ENCODE data around the gene STX8.

Gene STX8

DNA sequence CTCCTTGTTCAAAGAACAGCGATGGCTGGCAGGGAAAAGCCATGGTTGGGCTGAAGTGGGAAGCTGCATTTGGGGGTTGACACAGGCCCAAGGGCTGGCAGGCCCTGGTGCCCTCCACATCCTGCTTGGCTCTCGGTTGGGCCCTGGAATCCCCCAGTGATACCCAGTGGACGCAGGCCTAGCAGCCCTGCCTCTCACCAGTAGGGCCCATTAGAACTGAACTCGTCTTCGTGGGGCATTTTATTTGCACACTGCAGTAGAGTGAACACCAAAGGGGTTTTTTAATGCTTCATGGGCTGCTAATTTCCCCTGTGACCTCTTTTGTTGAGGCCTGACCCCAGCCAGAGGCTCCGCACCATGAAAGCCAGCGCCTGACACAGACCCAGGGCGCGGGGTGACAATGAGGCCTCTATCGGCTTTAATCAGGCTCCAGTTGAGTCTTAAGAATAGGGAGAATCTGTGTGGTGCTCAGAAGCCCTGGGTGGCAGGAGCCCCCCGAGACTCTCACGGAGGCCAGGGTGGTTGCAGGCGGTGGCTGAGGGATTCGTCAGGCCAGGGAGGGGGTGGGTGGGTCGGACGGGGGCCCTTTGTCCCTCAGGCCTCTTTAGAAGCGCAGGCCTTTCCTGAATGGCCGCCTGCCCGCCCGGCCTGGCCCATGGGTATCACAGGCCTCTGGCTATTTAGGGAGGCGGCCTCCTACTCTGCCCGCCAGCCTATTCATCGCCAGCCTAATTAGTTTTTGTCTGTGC is 355.0 kb downstream of the STX8 start:
- no peak for DNase-seq

DNA sequence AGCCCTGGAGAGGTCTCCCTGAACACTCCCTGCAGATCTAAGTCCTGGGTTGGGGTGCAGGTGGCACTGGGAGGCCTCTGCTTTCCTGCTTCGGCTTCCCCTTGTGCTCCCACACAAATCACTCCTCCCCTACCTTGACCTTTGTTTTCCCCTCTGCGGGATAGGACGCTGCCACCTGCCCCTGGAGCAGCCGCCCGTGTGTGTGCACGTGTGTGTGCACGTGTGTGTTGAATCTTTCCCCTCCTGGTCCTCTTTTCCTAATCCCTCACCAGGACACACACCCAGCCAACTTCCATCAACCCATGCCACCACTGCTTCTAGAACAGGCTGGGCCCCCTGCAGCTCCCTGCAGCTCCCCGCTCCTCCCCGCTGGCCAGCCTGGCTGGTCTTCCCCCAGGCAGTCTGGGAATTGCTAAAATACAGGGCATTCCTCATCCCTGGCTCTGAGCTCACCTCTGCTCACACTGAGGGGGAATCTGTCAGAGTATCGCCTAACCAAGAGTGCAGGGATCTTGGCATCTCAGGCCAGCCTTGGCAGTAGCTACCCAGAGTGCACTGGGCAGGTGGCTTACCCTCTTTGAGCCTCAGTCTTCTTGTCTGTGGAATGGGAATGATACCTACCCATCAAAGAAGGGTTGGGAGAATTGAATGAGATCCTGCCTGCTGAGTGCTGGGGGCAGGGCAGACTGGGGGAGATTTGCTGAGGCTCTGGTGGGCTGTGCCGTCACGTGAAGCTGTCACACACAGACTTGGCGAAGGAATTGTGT is 355.8 kb downstream of the STX8 start:
- no peak for DNase-seq

DNA sequence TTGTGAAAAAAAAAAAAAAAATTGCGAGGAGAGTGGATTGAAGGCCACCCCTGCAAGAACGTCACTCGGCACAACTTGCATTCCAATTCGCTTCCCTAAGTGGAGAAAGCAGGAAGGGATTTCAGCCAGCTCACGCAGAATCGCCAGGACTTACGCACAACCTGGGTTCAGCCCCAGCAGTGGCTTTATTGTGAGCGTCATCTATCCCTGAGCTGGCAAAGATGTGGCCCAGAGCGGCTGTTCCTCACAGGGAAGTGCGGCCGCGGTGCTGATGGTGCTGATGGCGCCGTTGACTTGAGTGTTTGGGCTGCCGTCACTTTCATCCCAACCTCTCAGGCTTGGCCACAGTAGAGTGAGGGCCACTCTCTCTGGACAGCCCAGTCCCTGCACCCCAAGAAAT is 356.7 kb downstream of the STX8 start:
- DNase-seq: no peak

DNA sequence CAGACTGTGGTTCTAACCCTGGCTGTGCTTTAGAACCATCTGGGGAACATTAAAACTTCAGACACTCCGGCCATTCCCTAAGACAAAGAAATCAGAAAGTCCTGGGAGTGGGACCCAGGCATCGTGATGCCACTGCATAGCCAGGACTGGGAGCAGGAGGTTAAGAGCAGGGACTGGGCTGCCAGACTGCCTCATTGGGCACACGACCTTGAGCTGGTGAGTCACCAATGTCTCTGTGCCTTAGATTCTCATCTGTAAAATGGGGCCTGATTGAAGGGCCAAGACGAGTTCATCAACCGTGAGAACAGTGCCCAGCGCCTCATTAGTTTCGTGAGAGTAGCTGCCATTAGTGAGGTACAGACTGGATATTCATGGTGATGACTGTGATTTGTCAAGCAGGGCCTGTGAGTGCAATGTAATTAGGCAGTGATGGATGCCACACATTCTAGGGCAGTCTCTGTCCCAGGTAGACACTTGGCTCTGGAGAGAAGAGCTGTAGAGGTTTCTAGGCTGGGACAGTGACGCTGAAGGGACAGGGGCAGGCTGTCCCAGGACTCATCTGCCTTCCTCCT is 357.5 kb downstream of the STX8 start:
- no peak for DNase-seq

DNA sequence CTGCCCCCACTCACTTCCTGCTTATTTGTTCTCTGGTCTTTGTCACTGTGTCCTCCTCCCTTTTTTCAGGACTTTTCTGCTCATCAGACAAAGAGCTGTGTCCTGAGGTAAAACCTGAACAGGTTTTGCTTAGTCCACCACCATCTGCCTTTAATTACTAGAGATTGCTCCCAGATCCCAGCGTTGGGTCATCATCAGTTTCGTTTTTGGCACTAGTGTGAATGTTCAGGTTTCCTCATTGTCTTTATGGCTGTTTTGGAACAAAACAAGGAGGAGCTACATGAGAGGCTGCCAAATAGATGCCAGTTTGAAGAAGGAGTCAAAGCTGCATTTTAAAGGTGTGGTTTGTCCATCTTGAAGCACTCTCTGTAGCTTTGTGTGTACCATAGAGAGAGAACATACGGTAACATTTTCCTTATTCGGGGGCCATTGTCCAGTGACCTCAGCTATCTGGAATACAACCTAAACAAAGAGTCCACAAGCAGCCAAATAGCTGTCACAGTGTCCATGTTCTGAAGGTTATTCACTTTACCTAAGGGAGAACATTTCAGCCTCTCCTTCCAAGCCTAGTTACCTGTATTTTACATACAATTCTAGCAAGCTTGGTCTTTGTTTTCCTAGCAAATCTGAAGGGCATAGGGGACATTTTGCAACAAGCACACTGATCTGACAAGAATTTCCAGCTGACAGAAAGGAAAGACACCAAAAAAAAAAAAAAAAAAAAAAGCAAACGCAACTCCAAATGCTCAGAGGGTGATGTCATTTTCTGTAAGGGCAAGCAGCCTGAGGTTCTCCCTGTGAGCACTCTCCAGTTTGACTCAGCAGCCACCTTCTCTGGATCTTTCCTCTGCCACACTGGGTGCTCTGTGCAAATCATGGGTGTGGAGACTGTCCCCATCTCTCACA is 358.2 kb downstream of the STX8 start:
- peak; percentile 84 for DNase-seq

DNA sequence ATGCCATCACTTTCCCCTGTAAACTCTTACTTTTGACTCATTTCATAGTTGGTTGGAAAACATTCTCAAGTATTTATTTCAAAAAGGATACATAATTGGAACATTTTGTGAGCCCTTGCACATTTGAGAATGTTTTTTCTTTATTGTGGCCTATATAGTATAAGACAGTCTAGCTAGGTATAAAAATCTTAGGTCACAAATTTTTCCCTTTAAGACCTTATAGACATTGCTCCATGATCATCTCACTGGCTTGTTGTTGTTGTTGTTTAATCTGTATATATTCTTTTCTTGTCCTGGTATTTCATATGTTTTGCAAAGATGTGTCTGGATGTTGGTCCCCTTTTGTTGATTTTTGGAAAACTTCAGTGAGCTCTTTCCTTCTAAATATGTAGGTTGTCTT is 360.2 kb downstream of the STX8 start:
- no peak for DNase-seq

DNA sequence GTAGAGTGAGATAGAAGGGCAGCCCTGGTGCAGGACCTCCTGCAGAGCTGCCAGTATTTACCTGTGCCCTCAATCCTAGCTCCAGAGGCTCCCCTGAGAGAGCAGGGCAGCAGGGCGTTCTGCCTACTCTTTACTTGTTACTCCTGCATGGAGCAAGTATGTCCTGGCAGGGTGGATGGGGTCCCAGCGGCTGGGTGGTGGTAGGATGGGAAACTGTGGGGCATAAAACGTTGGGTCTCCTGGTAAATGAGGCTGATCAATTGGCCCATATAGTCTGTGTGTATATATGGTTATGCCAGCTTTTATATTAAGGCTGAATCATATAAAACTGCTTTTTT is 362.3 kb downstream of the STX8 start:
- DNase-seq: no peak

DNA sequence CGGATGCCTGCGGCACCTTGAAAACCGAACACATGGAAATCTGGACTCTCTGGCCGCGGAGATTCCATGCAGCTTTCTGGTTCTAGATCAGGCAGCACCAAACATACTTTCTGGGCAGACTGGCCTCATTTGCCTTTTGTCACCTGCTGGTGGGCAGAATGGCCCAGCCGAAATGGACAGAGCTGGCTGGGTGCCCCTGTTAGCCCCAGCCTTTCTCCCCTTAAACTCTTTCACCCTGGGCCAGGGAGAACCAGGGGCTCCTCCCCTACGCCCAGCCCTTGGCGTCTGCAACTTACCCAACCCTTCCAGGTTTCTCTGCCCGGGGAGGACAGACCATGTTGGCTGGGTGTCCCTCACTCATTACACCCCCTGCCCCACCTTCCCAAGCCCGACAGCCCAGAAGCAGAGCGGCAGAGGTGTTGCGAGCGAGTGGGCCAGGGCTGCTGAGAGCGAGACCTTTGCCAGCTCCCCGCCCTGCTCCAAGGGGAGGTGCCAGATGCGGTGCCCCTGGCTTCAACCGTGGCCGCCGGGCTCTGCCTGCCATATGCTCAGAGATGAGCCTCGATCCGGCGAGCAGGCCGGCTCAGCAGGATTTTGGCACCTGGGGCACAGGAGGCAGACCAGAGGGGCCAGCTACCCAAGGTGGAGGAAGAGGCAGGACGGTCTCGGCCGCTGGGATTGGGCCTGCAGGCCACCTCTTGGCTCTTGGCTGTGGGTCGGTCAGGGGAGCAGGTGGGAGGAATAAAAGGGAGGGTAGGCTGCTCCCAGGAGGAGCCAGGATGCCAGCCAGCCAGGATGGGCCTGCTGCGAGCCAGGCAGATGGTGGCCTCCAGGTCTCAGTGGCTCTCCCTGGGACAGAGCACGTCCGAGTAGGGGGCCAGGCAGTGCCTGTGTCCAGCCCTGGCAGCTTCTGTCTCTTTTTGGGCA is 363.0 kb downstream of the STX8 start:
- no peak for DNase-seq

DNA sequence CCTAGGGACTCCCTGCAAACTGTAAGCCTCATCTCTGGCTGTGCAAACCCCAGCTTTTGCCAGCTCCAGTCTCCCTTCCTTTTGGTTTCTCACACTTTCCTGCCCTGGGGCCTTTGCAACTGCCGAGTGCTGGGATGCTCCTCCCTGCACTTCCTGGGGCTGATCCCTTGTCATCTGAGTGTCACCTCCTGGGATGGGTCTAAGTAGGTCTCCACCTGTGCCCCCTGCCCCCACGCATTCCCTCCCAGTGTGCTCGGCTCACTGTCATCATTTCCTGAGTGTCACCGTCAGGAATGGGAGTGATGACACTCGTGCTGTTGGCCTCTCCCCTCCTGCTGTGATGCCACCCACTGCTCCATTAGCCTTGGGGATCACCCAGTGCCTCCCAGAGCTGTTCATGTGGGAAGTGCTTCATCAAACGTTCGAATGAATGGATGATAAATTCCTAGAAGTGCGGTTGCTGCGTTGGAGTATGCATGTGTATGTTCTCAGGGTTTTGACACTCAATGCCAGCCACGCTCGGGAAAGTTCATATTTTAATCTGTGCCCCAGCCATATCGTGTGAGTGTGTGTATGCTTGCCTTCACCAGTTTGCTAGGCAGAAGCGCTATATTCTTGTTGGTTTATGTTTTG is 364.4 kb downstream of the STX8 start:
- DNase-seq: no peak

DNA sequence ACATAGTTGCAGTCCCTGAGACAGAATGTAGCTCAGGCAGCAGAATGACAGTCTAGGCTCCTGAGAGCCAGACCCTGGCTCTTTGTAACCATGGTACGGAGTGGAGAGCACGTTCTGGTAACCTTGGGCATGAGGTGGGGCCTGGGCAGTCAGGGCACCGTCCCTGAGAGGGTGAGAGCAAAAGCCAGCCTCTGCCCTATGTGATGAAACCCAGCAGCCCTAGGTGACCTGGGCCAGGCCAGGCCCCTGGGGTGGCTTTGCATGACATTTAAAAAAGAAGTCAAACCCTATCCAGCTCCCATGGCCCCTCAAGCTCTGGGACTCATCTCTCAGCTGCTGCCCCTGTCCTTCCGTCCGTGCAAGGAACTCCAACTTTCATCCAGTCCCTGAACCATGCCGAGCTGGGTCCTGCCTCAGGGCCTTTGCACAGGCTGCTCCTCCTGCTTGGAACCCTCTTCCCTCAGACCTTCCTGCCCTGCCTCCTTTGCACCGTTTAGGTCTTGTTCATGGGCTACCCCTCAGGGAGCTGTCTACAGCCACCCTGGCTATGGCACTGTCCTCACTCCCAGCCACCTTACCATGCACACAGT is 365.7 kb downstream of the STX8 start:
- DNase-seq: no peak

DNA sequence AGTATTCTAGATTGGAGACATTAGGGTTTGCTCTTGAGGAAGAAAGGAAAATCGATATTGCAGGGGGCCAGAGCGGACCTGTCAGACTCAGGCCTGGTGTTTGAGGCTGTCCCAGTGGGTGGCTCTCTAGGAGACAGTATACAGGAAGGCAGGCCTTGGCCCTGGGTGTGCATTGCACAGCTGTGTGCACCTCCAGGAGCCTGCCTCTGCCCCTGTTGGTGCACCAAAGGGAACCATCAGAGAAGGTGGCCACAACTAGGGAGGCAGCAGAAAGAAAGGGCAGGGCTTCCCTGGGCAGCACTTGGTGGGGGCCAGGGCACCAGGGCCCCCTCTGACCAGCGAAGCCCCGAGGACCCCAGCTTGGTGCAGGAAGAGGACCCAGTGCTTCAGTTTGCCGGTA is 366.3 kb downstream of the STX8 start:
- DNase-seq: no peak

DNA sequence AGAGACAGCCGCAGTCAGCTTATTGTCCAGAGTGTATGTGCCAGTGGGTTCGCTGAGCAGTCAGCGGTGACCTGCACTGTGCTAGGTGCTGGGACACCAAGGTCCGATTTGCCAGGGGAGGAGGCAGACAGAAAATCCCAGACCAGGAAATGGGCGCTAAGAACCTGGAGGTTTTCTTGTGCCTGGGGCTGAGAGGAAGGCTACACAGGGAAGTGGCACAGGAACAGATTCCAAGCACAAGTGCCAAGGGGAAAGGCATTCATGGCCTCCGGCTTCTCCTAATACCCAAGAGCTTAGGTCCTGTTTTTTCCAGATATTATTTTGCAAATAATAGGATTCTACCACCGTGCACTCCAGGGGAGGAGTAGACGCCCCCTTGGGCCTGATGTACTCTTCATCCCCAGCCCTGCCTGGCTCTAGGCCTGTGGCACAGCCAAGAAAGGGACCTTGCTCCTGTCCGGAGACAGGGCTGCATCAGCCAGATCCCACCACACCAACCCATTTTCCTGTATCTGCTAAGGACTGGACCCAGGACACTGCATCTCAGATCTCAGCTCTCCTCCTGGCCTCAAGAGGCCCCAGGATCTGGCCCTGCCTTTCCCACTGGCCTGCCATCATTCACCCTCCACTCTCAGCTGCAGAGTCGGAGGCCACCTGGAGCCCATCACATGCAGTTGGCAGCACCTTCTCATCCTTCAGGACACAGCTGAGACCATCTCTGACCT is 367.1 kb downstream of the STX8 start:
- DNase-seq: no peak

DNA sequence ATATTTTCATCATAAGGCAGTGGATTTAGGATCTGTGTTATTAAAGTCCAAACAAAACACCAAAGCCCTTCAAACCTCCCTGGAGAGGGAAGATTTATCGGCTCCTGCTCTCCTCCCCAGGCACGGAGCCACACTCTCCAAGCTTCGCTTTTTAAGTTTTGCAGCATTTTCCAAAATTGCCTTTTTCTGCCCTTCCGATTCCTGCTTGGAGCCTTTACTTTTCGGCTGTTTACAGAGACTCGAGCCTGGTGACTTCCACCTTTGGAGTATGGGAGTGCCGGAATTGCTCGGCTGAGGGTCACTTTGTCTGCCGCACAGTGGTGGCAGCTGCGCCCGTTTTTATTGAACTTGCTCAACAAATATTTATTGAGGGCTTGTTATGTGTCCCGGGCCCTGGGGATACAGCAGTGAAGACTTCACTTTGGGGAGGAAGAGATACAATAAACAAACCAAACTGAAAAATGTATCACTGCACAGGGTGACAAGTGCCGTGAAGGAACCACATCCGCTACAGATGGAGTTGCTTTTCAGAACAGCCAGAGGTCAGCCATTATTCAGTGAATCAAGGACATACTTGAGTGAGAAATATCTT is 368.8 kb downstream of the STX8 start:
- no peak for DNase-seq

DNA sequence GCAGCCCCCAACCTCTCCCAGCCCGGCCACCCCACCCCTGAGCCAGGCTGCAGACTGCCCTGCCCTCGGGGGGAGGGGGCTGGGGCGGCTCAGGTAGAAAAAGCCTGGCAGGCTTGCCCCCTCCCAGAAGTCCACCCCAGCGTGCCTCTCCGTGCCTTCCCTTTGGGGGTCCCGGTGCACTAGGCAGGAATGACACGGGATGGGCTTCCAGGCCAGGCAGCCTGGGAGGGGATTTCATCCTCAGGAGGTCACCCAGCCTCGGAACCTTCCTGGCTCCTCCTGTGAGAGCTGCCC is 369.3 kb downstream of the STX8 start:
- DNase-seq: no peak

DNA sequence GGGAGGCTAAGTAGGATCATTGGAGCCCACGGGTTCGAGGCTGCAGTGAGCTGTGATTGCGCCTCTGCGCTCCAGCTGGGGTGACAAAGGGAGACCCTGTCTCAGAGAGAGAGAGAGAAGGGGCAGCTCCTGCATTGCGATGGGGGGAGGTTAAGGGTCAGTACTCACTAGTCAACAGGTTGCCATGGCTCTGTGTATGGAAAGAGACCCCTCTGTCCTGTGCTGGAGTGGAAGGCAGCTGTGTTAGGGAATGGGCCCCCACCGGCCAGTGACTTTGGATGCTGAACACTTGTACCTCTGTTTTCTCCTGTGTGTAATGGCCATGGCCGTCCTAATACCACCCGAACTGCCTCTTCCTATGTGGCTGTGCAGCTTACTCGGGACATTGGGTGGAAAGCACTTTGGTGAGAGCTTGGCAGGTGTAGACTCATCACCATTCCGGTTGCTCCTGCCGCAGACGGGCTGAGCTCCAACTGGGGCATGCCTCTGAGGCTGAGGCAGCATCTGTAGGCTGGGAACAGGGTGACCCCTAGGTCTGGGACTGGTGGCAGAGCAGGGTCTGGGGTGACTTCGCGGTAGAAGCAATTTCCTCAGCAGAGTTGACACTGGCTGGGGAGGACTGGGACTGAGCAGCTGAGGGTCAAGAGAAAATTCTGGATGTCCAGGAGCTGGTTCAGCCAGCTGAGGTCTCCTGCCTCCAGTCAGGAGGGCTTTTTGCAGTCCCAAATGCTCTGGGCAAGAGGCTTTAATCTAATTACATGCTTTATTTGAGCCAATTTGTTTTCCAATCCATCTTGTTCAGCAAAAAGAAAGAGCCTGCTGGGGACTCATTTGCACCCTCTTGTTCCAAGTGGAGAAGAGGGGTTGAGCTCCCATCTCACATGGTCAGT is 369.9 kb downstream of the STX8 start:
- no peak for DNase-seq

DNA sequence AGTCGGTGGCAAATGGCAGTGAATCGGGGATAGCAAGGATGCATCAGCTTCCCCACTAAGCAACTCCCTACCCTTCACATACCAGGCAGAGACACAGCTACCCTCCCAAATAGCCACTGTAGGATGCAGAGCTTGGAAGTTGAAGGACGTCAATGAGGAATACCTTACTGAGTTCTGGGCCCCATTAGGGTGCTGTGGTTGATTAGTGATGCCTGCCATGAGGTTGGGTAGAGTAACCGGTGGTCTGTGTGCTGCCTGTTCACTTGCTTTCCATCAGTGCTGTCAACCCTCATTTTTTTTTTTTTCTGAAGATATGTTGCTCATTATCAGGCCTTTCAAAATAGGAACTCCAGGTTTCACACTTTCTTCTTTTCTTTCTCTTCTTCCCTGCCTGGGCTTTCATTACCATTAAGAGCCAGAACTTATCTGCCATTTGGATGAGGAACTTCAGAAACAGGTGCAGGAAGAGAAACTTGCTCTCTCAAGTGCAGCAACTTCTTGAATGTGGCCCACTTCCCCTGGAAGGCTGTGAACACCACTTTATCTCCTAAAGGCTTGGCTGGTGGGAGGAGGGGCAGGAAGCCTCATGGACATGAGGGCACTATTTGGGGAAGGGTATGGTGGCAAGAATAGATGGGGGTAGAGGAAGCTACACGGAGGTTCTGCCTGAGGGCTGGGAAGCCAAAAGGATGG is 370.8 kb downstream of the STX8 start:
- no peak for DNase-seq

DNA sequence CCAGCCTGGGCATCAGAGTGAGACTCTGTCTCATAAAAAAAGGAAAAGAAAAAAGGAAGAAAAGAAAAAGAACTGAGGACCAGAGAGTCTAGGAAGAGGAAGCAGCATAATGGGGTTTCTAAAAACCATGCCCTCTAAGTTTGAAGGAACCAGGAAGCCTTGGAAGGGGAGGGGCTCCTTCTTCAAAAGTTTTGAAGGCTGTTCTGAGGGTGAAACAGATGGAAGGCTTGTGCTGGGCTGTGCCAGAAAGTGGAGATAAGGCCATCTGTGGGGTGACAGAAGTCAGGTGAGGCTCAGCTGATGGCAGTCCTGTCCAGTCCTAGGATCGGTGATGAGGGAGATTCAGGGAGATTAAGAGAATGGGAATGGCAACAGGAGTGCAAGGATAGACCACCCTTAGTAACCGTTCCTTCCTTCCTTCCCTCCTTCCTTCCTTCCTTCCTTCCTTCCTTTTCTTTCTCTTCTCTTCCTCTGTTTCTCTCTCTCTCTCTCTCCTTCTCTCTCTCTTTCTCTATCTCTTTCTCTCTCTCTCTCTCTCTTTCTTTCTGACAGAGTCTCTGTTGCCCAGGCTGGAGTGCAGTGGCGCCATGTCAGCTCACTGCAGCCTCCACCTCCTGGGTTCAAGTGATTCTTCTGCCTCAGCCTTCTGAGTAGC is 371.7 kb downstream of the STX8 start:
- DNase-seq: no peak

DNA sequence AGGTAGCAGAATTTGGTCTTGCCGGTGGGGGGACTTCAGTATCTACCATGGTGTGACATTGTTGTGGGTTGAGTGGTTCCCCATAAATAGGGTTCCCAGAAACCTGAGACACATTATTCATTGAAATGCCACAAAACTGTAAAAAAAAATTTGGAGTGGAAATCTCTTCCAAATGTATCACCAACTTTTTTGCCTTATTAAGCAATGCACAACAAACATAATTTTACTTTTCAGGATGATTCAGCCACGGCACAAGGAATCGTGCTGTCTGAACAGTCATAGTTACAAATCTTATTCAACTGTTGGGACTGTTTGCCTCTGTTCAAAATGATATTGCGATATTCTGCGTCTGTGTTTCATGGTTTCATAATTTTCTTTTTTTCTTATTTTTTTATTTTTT is 373.1 kb downstream of the STX8 start:
- peak; percentile 52 for DNase-seq
